T-cell (primary cell): ENCODE measurements around the gene LMTK3. TPM values are rescaled to one million over a fixed set of nuclear protein-coding genes. Genes with fewer than 3 reads are reported as not detected.

Source experiments
- ATAC-seq, 4 experiments: fragments of 200-7000 bp in 3 of 4; fragments of 150-1000 bp in 1 of 4; cut with Tn5 transposase; replicated peaks in 1 of 4; 1 replicate in 3 of 4; 2 replicates in 1 of 4; pipeline ENCODE4 v1.10.0; 2021; ENCODE audit warnings: moderate library complexity in 3 of 4, mild to moderate bottlenecking in 2 of 4, moderate number of reproducible peaks in 1 of 4
- CTCF ChIA-PET, 2 donors: fragments of 300-600 bp; sonication (Branson Sonifier 250); formaldehyde crosslinking; loops; one replicate each; lab custom pipeline; 2022; ENCODE audit warnings: antibody characterized with exemption in 2 of 2; lab: Charles Lee
- POLR2A ChIA-PET, 2 donors: fragments of 300-600 bp; sonication (Branson Sonifier 250); formaldehyde crosslinking; loops; one replicate each; lab custom pipeline; 2022; ENCODE audit warnings: antibody characterized with exemption in 2 of 2; lab: Charles Lee
- DNase-seq, 35 experiments: peaks; one replicate each; pipeline versions ENCODE4 v3.0.0 to v3.0.0-alpha.2; 2013 to 2023
- H3K27ac ChIP-seq: one replicate; pipeline ENCODE4 v1.5.1; 2013; ENCODE audit warnings: low read length
- H3K27me3 ChIP-seq, 2 experiments: replicated peaks in 1 of 2; 1 replicate in 1 of 2; 2 replicates in 1 of 2; pipeline versions ENCODE4 v1.6.1 to v1.7.0; 2013; ENCODE audit warnings: low read length in 1 of 2, mixed read lengths in 1 of 2; ENCODE audit not compliant: control insufficient read depth in 2 of 2, insufficient read depth in 2 of 2; ENCODE audit errors: extremely low read depth in 1 of 2
- H3K36me3 ChIP-seq, 2 donors: 1 replicate in 1 of 2; 2 replicates in 1 of 2; pipeline versions ENCODE4 v1.6.1 to v1.7.0; 2013; ENCODE audit warnings: low read length in 1 of 2; ENCODE audit not compliant: control insufficient read depth in 2 of 2, insufficient read depth in 1 of 2; ENCODE audit errors: extremely low read depth in 1 of 2
- H3K4me1 ChIP-seq, 2 experiments: 1 replicate in 1 of 2; 2 replicates in 1 of 2; pipeline versions ENCODE4 v1.6.1 to v1.7.0; 2013; ENCODE audit warnings: low read length in 2 of 2, mixed read lengths in 1 of 2; ENCODE audit not compliant: insufficient read depth in 2 of 2, control insufficient read depth in 1 of 2; ENCODE audit errors: extremely low read depth in 1 of 2
- H3K4me3 ChIP-seq, 2 donors: 1 replicate in 1 of 2; 2 replicates in 1 of 2; pipeline versions ENCODE4 v1.5.1 to v1.7.0; 2013; ENCODE audit warnings: mild to moderate bottlenecking in 2 of 2, low read length in 1 of 2, moderate library complexity in 1 of 2; ENCODE audit not compliant: control insufficient read depth in 1 of 2; ENCODE audit errors: extremely low read depth in 1 of 2
- H3K9me3 ChIP-seq: 2 replicates; pipeline ENCODE4 v1.7.0; 2013
- H3K27ac Mint-ChIP-seq, 2 donors: one replicate each; pipeline ENCODE4 v1.8.0; 2020 to 2021; ENCODE audit warnings: mild to moderate bottlenecking in 2 of 2, mixed read lengths in 2 of 2
- H3K27me3 Mint-ChIP-seq, 2 donors: one replicate each; pipeline ENCODE4 v1.8.0; 2021 to 2022; ENCODE audit warnings: mixed read lengths in 2 of 2
- H3K36me3 Mint-ChIP-seq: one replicate; pipeline ENCODE4 v1.8.0; 2021; ENCODE audit warnings: mixed read lengths
- H3K4me1 Mint-ChIP-seq, 3 donors: one replicate each; pipeline ENCODE4 v1.8.0; 2020 to 2022; ENCODE audit warnings: mixed read lengths in 3 of 3, mild to moderate bottlenecking in 1 of 3
- H3K4me3 Mint-ChIP-seq, 3 donors: one replicate each; pipeline ENCODE4 v1.8.0; 2020 to 2022; ENCODE audit warnings: mild to moderate bottlenecking in 3 of 3, mixed read lengths in 3 of 3, moderate library complexity in 3 of 3
- H3K9me3 Mint-ChIP-seq, 3 donors: one replicate each; pipeline ENCODE4 v1.8.0; 2020 to 2022; ENCODE audit warnings: mixed read lengths in 3 of 3
- WGBS: methylation state at CpG from one replicate; pipeline ENCODE4 v1.1.5; 2013; ENCODE audit warnings: missing lambda C conversion rate; ENCODE audit not compliant: insufficient coverage; 5-methylcytosine and 5-hydroxymethylcytosine counted together
- total RNA-seq, 35 experiments: library from RNA in 6 of 35; stranded (reverse) in 6 of 35; fragments of 120-200 nt in 1 of 35; gene quantifications; one replicate each; pipeline versions ENCODE4 v1.2.1 to v1.2.4 and lab custom pipeline; 2013 to 2026

LMTK3 gene, protein sequence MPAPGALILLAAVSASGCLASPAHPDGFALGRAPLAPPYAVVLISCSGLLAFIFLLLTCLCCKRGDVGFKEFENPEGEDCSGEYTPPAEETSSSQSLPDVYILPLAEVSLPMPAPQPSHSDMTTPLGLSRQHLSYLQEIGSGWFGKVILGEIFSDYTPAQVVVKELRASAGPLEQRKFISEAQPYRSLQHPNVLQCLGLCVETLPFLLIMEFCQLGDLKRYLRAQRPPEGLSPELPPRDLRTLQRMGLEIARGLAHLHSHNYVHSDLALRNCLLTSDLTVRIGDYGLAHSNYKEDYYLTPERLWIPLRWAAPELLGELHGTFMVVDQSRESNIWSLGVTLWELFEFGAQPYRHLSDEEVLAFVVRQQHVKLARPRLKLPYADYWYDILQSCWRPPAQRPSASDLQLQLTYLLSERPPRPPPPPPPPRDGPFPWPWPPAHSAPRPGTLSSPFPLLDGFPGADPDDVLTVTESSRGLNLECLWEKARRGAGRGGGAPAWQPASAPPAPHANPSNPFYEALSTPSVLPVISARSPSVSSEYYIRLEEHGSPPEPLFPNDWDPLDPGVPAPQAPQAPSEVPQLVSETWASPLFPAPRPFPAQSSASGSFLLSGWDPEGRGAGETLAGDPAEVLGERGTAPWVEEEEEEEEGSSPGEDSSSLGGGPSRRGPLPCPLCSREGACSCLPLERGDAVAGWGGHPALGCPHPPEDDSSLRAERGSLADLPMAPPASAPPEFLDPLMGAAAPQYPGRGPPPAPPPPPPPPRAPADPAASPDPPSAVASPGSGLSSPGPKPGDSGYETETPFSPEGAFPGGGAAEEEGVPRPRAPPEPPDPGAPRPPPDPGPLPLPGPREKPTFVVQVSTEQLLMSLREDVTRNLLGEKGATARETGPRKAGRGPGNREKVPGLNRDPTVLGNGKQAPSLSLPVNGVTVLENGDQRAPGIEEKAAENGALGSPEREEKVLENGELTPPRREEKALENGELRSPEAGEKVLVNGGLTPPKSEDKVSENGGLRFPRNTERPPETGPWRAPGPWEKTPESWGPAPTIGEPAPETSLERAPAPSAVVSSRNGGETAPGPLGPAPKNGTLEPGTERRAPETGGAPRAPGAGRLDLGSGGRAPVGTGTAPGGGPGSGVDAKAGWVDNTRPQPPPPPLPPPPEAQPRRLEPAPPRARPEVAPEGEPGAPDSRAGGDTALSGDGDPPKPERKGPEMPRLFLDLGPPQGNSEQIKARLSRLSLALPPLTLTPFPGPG (N-terminal part only)
- total RNA-seq (10 to 100 TPM; 17.5 to 28.2 (median 23.5) TPM), total RNA-seq (lab: John Stamatoyannopoulos, UW) (1.4 to 28.5 (median 17.2) reads per million in 29 experiments)
- total RNA-seq (2013) = 4.9 TPM

DNA sequence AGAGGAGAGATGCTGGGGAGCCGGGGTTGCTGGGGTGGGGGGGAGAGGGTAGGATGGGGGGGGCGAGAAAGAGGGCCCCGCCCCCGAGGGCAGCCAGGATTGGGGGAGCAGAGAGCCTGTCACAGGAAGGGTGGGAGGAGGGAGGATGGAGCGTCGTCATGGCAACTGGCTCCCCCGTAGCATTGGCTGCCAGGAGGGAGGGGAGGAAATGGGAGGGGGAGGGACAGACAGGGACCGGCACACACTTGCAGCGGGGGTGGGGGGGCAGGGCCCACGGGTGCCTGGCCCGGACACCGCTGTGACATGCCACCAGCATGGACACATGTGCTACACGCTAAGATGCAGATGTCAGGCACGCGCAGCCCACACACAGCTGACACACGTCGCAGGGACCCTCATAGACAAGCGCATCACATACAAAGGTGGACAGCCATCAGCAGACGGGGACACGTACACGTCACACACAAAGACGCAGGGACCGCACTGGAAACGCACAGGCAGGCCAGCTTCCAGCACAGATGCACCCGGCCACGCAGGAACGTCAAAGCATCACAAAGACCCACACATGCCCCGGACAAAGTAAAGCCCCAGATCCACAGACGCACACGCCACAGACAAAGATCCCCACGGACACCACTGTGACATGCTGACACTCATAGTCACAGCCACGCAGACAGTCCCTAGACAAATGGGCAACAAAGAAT is at the start of gene LMTK3:
Gene LMTK3, minus strand, starts transcription at position 36 of the 704 bp plus-strand sequence. CDS start 259 bp downstream, outside the sequence.
- ChIA-PET CTCF (no interaction called here), POLR2A (no interaction called here)
- Mint-ChIP-seq H3K27me3 (no peaks in the 10 kb centered on the region), H3K9me3 (no peaks in the 10 kb centered on the region), H3K36me3 (peaks cover 7% of the 10 kb centered on the region), H3K4me1 (peaks cover 13 to 20% (median 16%) of the 10 kb centered on the region in 3 donors), H3K27ac (peak within 1 kb of the TSS; percentile 86 to 87), H3K4me3 (peak within 1 kb of the TSS in 1 of 3 donors; percentile 87)
- peak within 1 kb of the TSS; percentile 44 for H3K27ac ChIP-seq
- whole genome bisulfite sequencing = 8% methylated on average over 25 of the region's 32 CpGs
- peaks cover 0 to 11% of the 10 kb centered on the region in 2 donors for H3K36me3 ChIP-seq
- peaks cover 0 to 8% of the 10 kb centered on the region in 2 experiments for H3K27me3 ChIP-seq
- peaks cover 12 to 42% of the 10 kb centered on the region in 2 experiments for H3K4me1 ChIP-seq
- no peaks in the 10 kb centered on the region for H3K9me3 ChIP-seq
- DNase-seq = peak; percentile 57 to 95 (median 84)
- ATAC-seq = peak; percentile 69 to 73 (median 70)
- H3K4me3 ChIP-seq = peak within 1 kb of the TSS; percentile 53 to 65

DNA sequence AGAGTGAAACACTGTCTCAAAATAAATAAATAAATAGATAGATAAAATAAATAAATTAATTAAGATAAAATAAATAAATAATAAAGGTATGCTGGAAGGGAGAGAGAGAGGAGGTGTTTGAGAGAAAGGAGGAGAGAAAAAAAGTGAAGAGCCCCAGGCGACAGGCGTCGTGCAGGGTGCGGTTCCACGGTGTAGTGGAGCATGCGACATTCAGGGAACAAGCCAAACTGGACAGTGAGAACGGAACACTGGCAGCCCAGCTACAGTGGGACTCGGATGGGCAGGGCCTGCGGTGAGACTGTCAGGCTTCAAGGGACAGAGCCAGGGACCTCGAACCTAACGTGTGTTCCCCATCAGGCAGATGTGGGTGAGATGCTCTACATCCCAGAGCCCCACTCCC is 49.8 kb upstream of the LMTK3 start:
- ChIA-PET CTCF (no interaction called here), POLR2A (no interaction called here)
- no peak overlapping the region for H3K4me3 ChIP-seq
- H3K9me3 Mint-ChIP-seq = no peaks in the 10 kb centered on the region
- H3K27me3 ChIP-seq = peaks cover 0 to 30% of the 10 kb centered on the region in 2 experiments
- no peak overlapping the region for H3K4me3 Mint-ChIP-seq
- H3K9me3 ChIP-seq = no peaks in the 10 kb centered on the region
- no peak overlapping the region for H3K27ac ChIP-seq
- no peaks in the 10 kb centered on the region for H3K36me3 Mint-ChIP-seq
- DNase-seq (no peak), ATAC-seq (no peak)
- no peak overlapping the region for H3K27ac Mint-ChIP-seq
- peaks cover 4 to 13% of the 10 kb centered on the region in 2 donors for H3K27me3 Mint-ChIP-seq
- H3K36me3 ChIP-seq = no peaks in the 10 kb centered on the region
- peaks cover 0 to 3% (median 2%) of the 10 kb centered on the region in 3 donors for H3K4me1 Mint-ChIP-seq
- 93% methylated on average over 2 of the region's 11 CpGs for WGBS
- peaks cover 0 to 4% of the 10 kb centered on the region in 2 experiments for H3K4me1 ChIP-seq

DNA sequence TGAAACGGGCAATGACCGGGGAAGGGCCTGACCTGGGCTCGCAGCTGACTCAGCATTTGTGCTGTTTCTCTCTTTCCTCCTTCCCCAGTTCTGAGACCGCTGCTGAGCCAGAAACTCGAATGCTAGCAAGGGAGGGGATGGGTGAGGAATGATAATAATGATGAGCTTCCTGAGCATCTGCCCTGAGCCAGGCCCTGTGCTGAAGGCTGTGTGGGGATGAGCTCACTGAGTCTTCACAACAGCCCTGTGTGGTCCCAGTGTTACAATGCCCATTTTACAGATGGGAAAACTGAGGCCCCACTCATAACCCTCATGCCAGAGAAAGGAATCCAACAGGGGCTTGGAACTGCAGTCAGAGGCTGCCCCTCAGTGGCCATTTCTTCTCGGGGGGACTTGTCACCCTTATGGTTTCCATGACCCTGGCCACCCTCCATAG is 48.5 kb upstream of the LMTK3 start:
- Histone ChIP-seq H3K9me3 (no peaks in the 10 kb centered on the region), H3K4me1 (peaks cover 0 to 4% of the 10 kb centered on the region in 2 experiments), H3K4me3 (no peak overlapping the region), H3K27ac (no peak overlapping the region), H3K36me3 (no peaks in the 10 kb centered on the region), H3K27me3 (peaks cover 0 to 37% of the 10 kb centered on the region in 2 experiments)
- peaks cover 4 to 17% of the 10 kb centered on the region in 2 donors for H3K27me3 Mint-ChIP-seq
- no peaks in the 10 kb centered on the region for H3K36me3 Mint-ChIP-seq
- CTCF ChIA-PET = no interaction called here
- peaks cover 0 to 3% (median 2%) of the 10 kb centered on the region in 3 donors for H3K4me1 Mint-ChIP-seq
- ATAC-seq (no peak), DNase-seq (peak in 1 of 35 experiments; percentile 17)
- POLR2A ChIA-PET = no interaction called here
- 40% methylated on average over 1 of the region's 6 CpGs for WGBS
- H3K4me3 Mint-ChIP-seq = no peak overlapping the region
- no peaks in the 10 kb centered on the region for H3K9me3 Mint-ChIP-seq
- H3K27ac Mint-ChIP-seq = no peak overlapping the region

DNA sequence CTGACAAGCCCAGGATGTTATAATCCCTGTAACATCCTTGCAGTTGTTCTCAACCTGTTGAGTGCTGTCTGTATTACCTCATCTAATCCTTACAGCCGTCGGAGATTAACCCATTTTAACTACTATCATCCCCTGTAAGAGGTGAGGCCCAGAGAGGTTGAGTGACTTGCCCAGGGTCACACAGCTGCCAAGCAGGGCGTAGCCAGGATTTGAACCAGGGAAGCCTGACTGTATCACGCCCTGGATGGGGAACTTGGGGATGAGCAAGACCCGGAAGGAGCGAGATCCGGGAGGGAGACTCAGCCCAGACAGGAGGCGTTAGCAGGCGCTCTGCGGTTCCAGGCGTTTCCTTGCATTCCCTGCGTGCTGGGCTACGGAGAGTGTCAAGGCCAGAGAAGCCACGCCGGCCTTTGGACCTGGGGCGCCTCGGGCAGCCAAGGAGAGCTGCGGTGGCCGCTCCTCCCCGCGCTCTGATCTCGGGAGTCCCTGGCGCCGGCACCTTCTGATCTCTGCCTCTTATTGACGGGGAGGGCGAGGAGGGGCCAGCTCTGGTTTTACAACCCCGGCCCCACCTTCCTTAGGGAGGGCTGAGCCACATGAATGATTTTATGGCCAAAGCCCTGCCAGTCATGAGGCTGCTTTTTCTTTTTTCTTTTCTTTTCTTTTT is 46.5 kb upstream of the LMTK3 start:
- ATAC-seq (peak in 1 of 4 experiments; percentile 31), DNase-seq (no peak)
- WGBS = 19% methylated on average over 24 of the region's 27 CpGs
- Histone ChIP-seq H3K9me3 (no peaks in the 10 kb centered on the region), H3K4me1 (peaks cover 0 to 4% of the 10 kb centered on the region in 2 experiments), H3K27me3 (peaks cover 0 to 46% of the 10 kb centered on the region in 2 experiments), H3K4me3 (no peak overlapping the region), H3K27ac (no peak overlapping the region), H3K36me3 (no peaks in the 10 kb centered on the region)
- no peaks in the 10 kb centered on the region for H3K9me3 Mint-ChIP-seq
- CTCF ChIA-PET = no interaction called here
- no peak overlapping the region for H3K27ac Mint-ChIP-seq
- POLR2A ChIA-PET = no interaction called here
- H3K27me3 Mint-ChIP-seq = peaks cover 4 to 19% of the 10 kb centered on the region in 2 donors
- H3K36me3 Mint-ChIP-seq = no peaks in the 10 kb centered on the region
- H3K4me1 Mint-ChIP-seq = peaks cover 0 to 3% (median 2%) of the 10 kb centered on the region in 3 donors
- H3K4me3 Mint-ChIP-seq = no peak overlapping the region

DNA sequence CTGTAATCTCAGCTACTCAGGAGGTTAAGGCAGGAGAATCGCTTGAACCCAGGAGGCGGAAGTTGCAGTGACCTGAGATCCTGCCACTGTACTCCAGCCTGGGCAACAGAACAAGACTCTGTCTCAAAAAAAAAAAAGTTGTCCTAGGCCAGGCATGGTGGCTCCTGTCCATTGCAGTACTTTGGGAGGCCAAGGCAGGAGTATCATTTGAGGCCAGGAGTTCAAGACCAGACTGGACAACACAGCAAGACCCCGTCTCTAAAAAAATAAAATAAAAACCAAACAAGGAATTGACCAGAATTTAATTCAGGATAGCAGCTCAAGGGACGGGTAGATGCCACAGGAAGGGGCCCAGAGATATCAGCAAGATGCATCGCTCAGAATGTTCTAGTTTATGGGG is 45.2 kb upstream of the LMTK3 start:
- no peaks in the 10 kb centered on the region for H3K9me3 ChIP-seq
- Mint-ChIP-seq H3K4me3 (no peak overlapping the region), H3K4me1 (peaks cover 0 to 3% (median 2%) of the 10 kb centered on the region in 3 donors), H3K36me3 (no peaks in the 10 kb centered on the region), H3K27ac (no peak overlapping the region), H3K27me3 (peaks cover 4 to 19% of the 10 kb centered on the region in 2 donors), H3K9me3 (no peaks in the 10 kb centered on the region)
- no peak for ATAC-seq
- H3K36me3 ChIP-seq = no peaks in the 10 kb centered on the region
- peaks cover 0 to 54% of the 10 kb centered on the region in 2 experiments for H3K27me3 ChIP-seq
- no peak for DNase-seq
- ChIA-PET POLR2A (no interaction called here), CTCF (no interaction called here)
- peaks cover 0 to 4% of the 10 kb centered on the region in 2 experiments for H3K4me1 ChIP-seq
- WGBS = 90% methylated on average over 4 of the region's 5 CpGs
- no peak overlapping the region for H3K4me3 ChIP-seq
- H3K27ac ChIP-seq = no peak overlapping the region
